Lower lobe of right lung (tissue), 2 donors: Measurements from ENCODE around the gene ZNF516. TPM values are rescaled to one million over a fixed set of nuclear protein-coding genes. Genes with fewer than 3 reads are reported as not detected.
"Not testable (repeated sequence)": the region's sequence is repeated elsewhere in the genome, so short reads cannot be mapped to it uniquely, and the experiment has no call there.

Experiments used
- ATAC-seq, 2 donors: fragments of 200-7000 bp; cut with Tn5 transposase; one replicate each; pipeline ENCODE4 v1.9.1; 2020 to 2022; ENCODE audit warnings: mild to moderate bottlenecking in 2 of 2, moderate library complexity in 2 of 2
- DNase-seq: peaks from one replicate; pipeline ENCODE4 v3.0.0-alpha.2; 2020
- H3K27ac ChIP-seq: fragments of 200-600 bp; one replicate; pipeline ENCODE4 v1.8.0; 2022
- H3K27me3 ChIP-seq: fragments of 200-600 bp; one replicate; pipeline ENCODE4 v1.8.0; 2022; ENCODE audit warnings: low read depth
- H3K36me3 ChIP-seq: fragments of 200-600 bp; one replicate; pipeline ENCODE4 v1.8.0; 2022; ENCODE audit warnings: mild to moderate bottlenecking
- H3K4me1 ChIP-seq: fragments of 200-600 bp; one replicate; pipeline ENCODE4 v1.8.0; 2022
- H3K4me3 ChIP-seq: fragments of 200-600 bp; one replicate; pipeline ENCODE4 v1.8.0; 2022; ENCODE audit warnings: mild to moderate bottlenecking
- H3K9me3 ChIP-seq: fragments of 200-600 bp; one replicate; pipeline ENCODE4 v1.8.0; 2022
- intact Hi-C: fragments of 100-400 bp; cut with DNase I; formaldehyde crosslinking; loops from one replicate; pipeline ENCODE4 v1.11.0; 2022
- long read RNA-seq: library from polyadenylated mRNA; unstranded; transcript quantifications from one replicate; pipeline ENCODE4 v2.0.0, GENCODE V29; 2021
- total RNA-seq: library from RNA; stranded (reverse); fragmentation: NEBNext Ultra II Directional; extraction: Animal tissue kit (Norgen Biotek cat#: 25700); gene quantifications from one replicate; pipeline ENCODE4 v1.2.1, GENCODE V29; 2021
- TF ChIP-seq, protein P1 (sequence below): fragments of 200-600 bp; IDR thresholded peaks from one replicate; pipeline ENCODE4 v1.8.0; 2022; ENCODE audit warnings: antibody characterized with exemption, mild to moderate bottlenecking
- donor health status: DM: no; HTN: yes; CAD: no; lungs with severe emphysema.

ZNF516 gene, protein sequence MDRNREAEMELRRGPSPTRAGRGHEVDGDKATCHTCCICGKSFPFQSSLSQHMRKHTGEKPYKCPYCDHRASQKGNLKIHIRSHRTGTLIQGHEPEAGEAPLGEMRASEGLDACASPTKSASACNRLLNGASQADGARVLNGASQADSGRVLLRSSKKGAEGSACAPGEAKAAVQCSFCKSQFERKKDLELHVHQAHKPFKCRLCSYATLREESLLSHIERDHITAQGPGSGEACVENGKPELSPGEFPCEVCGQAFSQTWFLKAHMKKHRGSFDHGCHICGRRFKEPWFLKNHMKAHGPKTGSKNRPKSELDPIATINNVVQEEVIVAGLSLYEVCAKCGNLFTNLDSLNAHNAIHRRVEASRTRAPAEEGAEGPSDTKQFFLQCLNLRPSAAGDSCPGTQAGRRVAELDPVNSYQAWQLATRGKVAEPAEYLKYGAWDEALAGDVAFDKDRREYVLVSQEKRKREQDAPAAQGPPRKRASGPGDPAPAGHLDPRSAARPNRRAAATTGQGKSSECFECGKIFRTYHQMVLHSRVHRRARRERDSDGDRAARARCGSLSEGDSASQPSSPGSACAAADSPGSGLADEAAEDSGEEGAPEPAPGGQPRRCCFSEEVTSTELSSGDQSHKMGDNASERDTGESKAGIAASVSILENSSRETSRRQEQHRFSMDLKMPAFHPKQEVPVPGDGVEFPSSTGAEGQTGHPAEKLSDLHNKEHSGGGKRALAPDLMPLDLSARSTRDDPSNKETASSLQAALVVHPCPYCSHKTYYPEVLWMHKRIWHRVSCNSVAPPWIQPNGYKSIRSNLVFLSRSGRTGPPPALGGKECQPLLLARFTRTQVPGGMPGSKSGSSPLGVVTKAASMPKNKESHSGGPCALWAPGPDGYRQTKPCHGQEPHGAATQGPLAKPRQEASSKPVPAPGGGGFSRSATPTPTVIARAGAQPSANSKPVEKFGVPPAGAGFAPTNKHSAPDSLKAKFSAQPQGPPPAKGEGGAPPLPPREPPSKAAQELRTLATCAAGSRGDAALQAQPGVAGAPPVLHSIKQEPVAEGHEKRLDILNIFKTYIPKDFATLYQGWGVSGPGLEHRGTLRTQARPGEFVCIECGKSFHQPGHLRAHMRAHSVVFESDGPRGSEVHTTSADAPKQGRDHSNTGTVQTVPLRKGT
- 28.8 TPM for total RNA-seq
- long read RNA-seq, partial matches to known transcripts = 7 of 20 reads
- long read RNA-seq, other reads (novel, unspliced or antisense) = 13 of 20 reads

DNA sequence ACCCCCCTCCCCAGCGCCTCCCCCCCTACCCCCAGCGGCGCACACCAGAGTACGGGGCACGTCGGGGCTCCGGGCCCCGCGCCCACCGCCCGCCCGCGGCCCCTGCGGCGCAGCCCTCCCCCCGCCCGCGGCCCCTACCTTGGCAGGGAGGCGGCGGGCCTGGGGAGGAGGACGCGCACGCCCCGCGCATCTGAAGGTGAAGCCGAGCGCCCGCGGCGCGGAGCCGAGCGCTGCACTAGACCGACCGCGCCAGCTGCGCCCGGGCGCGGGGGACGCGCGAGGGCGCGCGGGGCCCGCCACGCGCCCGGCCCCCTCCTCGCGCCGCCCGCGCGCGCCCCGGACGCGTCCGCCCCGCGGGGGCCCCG, at the start of gene ZNF516:
ZNF516 (minus strand) TSS at position 237 of the 365 bp plus-strand sequence. CDS start 52,188 bp downstream, outside the sequence.
- H3K36me3 ChIP-seq = no peaks in the 10 kb centered on the region
- TF ChIP-seq, protein P1, sequence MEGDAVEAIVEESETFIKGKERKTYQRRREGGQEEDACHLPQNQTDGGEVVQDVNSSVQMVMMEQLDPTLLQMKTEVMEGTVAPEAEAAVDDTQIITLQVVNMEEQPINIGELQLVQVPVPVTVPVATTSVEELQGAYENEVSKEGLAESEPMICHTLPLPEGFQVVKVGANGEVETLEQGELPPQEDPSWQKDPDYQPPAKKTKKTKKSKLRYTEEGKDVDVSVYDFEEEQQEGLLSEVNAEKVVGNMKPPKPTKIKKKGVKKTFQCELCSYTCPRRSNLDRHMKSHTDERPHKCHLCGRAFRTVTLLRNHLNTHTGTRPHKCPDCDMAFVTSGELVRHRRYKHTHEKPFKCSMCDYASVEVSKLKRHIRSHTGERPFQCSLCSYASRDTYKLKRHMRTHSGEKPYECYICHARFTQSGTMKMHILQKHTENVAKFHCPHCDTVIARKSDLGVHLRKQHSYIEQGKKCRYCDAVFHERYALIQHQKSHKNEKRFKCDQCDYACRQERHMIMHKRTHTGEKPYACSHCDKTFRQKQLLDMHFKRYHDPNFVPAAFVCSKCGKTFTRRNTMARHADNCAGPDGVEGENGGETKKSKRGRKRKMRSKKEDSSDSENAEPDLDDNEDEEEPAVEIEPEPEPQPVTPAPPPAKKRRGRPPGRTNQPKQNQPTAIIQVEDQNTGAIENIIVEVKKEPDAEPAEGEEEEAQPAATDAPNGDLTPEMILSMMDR = no peak
- no peaks in the 10 kb centered on the region for H3K27me3 ChIP-seq
- intact Hi-C loops = no loop called here
- ATAC-seq = no peak
- H3K9me3 ChIP-seq = no peaks in the 10 kb centered on the region
- peak within 1 kb of the TSS; percentile 85 for H3K4me3 ChIP-seq
- H3K27ac ChIP-seq = peak within 1 kb of the TSS; percentile 84
- H3K4me1 ChIP-seq = peaks cover 14% of the 10 kb centered on the region
- peak; percentile 75 for DNase-seq

DNA sequence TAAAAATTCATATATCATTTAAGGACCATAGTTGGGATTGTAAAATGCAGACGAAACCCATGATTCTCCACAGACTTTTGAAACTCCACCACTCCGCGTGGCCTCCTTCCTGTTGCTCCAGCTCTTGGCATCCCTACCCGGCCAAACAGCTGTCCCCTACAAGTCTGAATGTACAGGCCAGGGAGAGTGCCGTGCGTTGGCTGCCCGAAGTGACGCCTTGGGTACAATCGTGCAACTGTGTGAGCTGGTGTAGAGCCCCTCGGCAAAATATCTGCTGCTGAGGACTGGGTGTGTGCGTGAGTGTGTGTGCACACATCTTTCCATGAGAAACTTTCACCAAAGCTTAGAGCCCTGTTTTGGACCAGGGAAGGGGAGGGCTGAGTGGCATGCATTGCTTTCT, 43.8 kb upstream of the ZNF516 start:
- Histone ChIP-seq H3K36me3 (no peaks in the 10 kb centered on the region), H3K27ac (no peak overlapping the region), H3K4me3 (no peak overlapping the region), H3K9me3 (no peaks in the 10 kb centered on the region), H3K27me3 (no peaks in the 10 kb centered on the region), H3K4me1 (no peaks in the 10 kb centered on the region)
- TF ChIP-seq, protein P1 = no peak
- DNase-seq = no peak
- intact Hi-C loops = no loop called here
- no peak for ATAC-seq

GRCh38 chr18:76537621-76538020, 42.6 kb upstream of the ZNF516 start:
- Histone ChIP-seq H3K4me3 (no peak overlapping the region), H3K27me3 (no peaks in the 10 kb centered on the region), H3K27ac (no peak overlapping the region), H3K36me3 (no peaks in the 10 kb centered on the region), H3K4me1 (no peaks in the 10 kb centered on the region), H3K9me3 (no peaks in the 10 kb centered on the region)
- intact Hi-C loops = no loop called here
- DNase-seq (no peak), ATAC-seq (no peak)
- TF ChIP-seq, protein P1 = no peak

- H3K27me3 ChIP-seq, H3K27ac ChIP-seq, H3K36me3 ChIP-seq, H3K4me3 ChIP-seq, ATAC-seq, H3K9me3 ChIP-seq, H3K4me1 ChIP-seq, DNase-seq, intact Hi-C loops: not testable (repeated sequence)
Observed at GRCh38 chr18:76536593-76536992, 41.6 kb upstream of the ZNF516 start.

- DNase-seq (no peak), ATAC-seq (no peak)
- Histone ChIP-seq H3K36me3 (no peaks in the 10 kb centered on the region), H3K4me3 (no peak overlapping the region), H3K27ac (no peak overlapping the region), H3K4me1 (no peaks in the 10 kb centered on the region), H3K27me3 (no peaks in the 10 kb centered on the region), H3K9me3 (no peaks in the 10 kb centered on the region)
- TF ChIP-seq, protein P1 = no peak
- intact Hi-C loops = no loop called here
Observed at GRCh38 chr18:76532875-76533274, 37.8 kb upstream of the ZNF516 start.
